NCI-H2171 (cell line): Measurements from ENCODE around the gene ZNF613.
"Not testable (repeated sequence)": the region's sequence is repeated elsewhere in the genome, so short reads cannot be mapped to it uniquely, and the experiment has no call there.

Experiments
- DNase-seq: peaks from one replicate; lab custom pipeline; 2025; lab: John Stamatoyannopoulos, UW

Gene ZNF613

GRCh38 chr19:51944798-51945552 is 17.7 kb downstream of the ZNF613 start:
- DNase-seq = no peak

DNA sequence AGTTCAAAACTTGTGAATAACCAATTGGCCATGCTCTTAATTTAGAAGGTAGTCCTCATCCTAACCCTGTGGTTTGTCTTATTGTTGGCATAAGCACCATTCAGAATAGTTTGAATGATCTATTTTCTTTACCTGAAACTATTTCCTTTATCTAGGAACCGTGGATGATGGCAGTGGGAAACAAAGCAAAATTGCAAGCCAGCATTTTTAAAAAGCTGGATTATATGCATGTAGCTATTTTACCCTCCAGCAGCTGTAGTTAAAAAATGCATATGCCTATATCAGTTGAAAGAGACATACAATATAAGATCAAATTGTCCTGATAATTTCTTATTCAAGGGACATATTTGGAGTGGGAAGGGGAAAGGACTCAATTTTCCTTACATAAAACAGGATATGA is 19.3 kb downstream of the ZNF613 start:
- no peak for DNase-seq

GRCh38 chr19:51948975-51949374 is 21.7 kb downstream of the ZNF613 start:
- no peak for DNase-seq

DNA sequence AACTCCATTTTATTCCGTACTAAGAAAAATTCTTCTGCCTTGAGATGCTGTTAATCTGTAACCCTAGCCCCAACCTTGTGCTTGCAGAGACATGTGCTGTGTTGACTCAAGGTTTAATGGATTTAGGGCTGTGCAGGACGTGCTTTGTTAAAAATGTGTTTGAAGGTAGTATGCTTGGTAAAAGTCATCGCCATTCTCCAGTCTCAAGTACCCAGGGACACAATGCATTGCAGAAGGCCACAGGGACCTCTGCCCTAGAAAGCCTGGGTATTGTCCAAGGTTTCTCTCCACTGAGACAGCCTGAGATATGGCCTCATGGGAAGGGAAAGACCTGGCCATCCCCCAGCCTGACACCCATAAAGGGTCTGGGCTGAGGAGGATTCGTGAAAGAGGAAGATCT is 30.6 kb downstream of the ZNF613 start:
- not testable (repeated sequence) for DNase-seq

DNA sequence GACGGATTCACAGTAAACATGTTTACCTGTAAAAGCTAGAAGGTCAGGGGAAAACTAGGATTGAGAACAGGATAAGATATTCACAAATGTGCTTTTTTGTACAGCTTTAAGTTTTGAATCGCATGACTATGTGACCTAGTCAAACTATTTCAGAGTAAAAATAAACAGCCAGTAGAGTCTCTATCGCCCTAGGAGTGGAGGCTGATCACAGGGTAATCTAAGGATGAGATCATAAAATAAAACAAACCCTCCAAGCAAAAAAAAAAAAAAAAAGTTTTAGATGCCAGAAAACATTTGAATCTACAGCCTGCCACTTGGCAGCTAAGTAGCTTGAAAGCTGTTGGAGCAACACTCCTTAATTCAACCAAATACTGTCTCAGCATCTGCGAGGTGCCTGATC is 32.5 kb downstream of the ZNF613 start:
- no peak for DNase-seq

GRCh38 chr19:51960621-51961233 is 33.5 kb downstream of the ZNF613 start:
- not testable (repeated sequence) for DNase-seq

DNA sequence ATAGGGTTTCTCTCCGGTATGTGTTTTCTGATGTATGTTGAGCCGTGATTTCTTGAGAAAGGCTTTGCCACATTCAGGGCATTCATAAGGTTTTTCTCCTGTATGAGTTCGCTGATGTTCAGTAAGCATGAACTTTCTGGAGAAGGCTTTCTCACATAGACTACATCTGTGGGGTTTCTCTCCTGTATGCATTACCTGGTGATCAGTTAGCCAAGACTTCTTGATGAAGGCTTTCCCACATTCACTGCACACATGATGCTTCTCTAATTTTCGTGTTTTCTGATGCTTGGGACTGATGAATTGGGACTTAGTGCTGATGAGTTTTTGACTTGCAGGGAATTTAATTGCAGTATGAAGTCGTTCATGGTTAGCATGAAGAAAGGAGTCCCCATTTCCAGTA is 38.3 kb downstream of the ZNF613 start:
- no peak for DNase-seq

GRCh38 chr19:51970718-51971117 is 43.4 kb downstream of the ZNF613 start:
- DNase-seq = no peak

GRCh38 chr19:51971624-51972023 is 44.4 kb downstream of the ZNF613 start:
- DNase-seq = peak; percentile 1

GRCh38 chr19:51975787-51976186 is 48.5 kb downstream of the ZNF613 start:
- not testable (repeated sequence) for DNase-seq

DNA sequence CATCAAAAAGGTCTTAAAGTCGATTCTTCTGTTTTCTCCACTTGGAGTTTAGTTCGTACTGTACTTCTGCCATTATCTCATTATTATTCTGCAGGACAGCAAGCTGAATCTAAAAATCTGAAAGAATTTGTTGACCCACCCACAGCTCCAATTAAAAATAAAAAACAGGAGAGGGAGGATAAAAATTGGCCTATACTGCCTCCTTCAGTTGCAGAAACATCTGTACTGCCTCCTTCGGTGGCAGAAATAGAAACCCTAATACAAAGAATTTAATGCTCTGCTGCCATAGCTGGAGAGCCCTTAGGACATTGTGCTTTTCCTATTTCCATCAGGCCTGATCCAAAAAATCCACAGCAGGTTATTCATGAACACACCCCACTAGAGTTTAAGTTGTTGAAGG is 49.6 kb downstream of the ZNF613 start:
- DNase-seq = no peak

DNA sequence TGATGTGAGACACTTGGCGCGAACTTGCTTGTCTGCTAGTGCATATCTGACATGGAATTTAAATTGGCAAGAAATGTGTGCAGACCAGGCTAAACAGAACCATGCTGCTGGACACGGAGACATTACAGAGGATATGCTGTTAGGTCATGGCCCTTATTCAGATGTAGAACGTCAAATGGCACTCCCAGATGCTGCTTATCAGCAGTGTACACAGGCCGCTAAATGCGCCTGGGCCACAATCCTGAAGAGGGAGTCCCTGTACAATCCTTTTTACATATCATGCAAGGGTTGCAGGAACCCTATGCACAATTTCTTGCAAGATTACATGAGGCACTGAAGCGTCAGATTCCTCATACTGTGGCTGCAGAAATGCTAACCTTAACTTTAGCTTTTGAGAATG is 50.1 kb downstream of the ZNF613 start:
- no peak for DNase-seq

- no peak for DNase-seq
Measured at GRCh38 chr19:51978882-51979281, 51.6 kb downstream of the ZNF613 start.

DNA sequence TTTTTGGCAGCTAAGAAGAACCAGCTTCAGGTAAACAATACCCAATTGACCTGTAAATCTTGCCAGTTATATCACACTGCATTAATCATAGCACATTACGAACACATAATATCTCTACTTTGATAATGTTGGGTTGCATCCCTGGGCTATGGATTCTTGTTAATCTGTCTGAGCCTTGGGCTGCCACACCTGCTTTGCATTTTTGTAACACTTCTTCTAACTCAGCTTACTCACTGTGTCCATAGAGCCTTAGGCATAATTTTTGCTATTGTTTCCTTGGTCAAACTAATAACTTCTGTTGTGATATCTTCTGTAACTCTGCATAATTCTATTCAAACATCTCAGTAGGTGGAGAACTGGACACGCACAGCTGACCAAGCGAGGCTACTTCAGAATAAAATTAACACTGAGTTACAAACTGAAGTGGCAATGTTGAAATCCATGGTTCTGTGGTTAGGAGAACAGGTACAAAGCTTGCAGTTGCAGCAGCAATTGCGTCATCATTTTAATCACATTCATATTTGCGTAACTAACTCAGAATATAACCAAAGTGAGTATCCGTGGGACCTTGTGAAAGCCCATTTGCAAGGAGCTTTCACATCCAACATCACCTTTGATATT is 53.0 kb downstream of the ZNF613 start:
- DNase-seq = no peak

- DNase-seq = not testable (repeated sequence)
Measured at GRCh38 chr19:51980926-51981325, 53.7 kb downstream of the ZNF613 start.

GRCh38 chr19:51983361-51983760 is 56.1 kb downstream of the ZNF613 start:
- DNase-seq = no peak

- peak; percentile 93 for DNase-seq
Measured at GRCh38 chr19:51986309-51987291, 59.3 kb downstream of the ZNF613 start, which contains the start of gene ZNF350. Gene ZNF350, minus strand, starts transcription at chr19:51986840. Its CDS starts 12,480 bp downstream, at chr19:51974360.

- DNase-seq = no peak
Measured at GRCh38 chr19:51993422-51993821, 66.2 kb downstream of the ZNF613 start.

DNA sequence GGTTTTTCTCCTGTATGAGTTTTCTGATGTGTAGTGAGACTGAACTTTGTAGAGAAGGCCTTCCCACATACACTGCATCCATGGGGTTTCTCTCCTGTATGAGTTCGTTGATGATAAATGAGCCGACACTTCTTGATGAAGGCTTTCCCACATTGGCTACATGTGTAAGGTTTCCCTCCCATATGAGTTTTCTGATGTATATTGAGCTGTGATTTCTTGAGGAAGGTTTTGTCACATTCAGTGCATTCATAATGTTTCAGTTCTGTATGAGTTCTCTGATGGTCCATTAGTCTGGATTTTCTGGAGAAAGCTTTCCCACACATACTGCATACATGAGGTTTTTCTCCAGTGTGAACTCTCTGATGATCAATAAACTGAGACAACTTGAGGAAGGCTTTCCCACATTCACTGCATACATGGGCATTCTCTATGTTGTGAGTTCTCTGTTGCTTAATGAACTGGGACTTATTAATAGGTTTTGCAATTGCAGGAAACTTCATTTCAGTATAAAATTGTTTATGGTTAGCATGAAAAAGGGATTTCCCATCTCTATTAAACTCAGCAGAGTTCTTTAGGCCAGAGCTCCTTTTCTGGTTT is 66.9 kb downstream of the ZNF613 start:
- DNase-seq = no peak
